ENCODE measurements around the gene RAB15.

GRCh38 chr14:64968167-64968566 lies 4.0 kb downstream of the RAB15 start:
- TF ChIP-seq POLR2A (IDR thresholded peaks at IDR 0.05) (no peak), CTCF (IDR thresholded peaks at IDR 0.05) (no peak)

All from breast epithelium (tissue), 3 donors.